ENCODE data around the gene DRICH1. TPM values are rescaled to one million over a fixed set of nuclear protein-coding genes. Genes with fewer than 3 reads are reported as not detected.

The DRICH1 gene
- polyA plus RNA-seq, 2 of the 4 experiments (the other 2 are of a cell fraction) = 0.58 to 0.85 TPM

DNA sequence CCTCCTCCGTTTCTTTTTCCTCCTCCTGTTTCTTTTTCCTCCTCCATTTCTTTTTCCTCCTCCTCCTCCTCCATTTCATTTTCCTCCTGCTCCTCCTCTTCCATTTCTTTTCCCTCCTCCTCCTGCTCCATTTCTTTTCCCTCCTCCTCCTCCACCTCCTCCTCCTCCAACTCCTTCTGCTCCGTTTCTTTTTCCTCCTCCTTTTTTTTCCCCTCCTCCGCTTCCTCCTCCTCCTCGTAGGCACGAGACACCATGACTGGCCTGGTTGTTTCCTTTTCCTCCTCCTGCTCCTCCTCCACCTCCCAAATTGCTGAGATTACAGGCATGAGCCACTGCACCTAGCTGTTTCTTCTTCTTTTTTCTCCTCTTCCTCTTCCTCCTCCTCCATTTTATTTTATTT lies 25.6 kb upstream of the DRICH1 start:
- H3K4me2 ChIP-seq = no peak overlapping the region
- DNase-seq (ENCODE audit: low read depth in 1 of 2, low spot score in 1 of 2) = no peak
- 71% methylated on average over 5 of the region's 5 CpGs for WGBS (ENCODE audit: missing lambda C conversion rate)
- FAIRE-seq = no peak
- H3K4me3 ChIP-seq = no peak overlapping the region
- TF ChIP-seq HMGXB4 (CRISPR knock-in tag; IDR thresholded peaks at IDR 0.05; ENCODE audit: borderline replicate concordance) (no peak), RCOR1 (IDR thresholded peaks at IDR 0.05; ENCODE audit: low read depth, low read length) (no peak), HEYL (CRISPR knock-in tag; IDR thresholded peaks at IDR 0.05) (no peak), TP53 (CRISPR knock-in tag; IDR thresholded peaks at IDR 0.05) (no peak), POLR2AphosphoS2 (conservative IDR thresholded peaks at IDR 0.05; ENCODE audit: low read length) (no peak), ZNF302 (CRISPR knock-in tag; IDR thresholded peaks at IDR 0.05) (no peak), RNF2 (IDR thresholded peaks at IDR 0.05; ENCODE audit: borderline replicate concordance, low read depth) (no peak), KDM5A (IDR thresholded peaks at IDR 0.05) (no peak), EHMT2 (IDR thresholded peaks at IDR 0.05; ENCODE audit: low read depth) (no peak), KDM1A (IDR thresholded peaks at IDR 0.05; ENCODE audit: low read depth) (no peak), SREBF2 (IDR thresholded peaks at IDR 0.05) (no peak), CBX8 (IDR thresholded peaks at IDR 0.05) (no peak)
- TF ChIP-seq, protein P1, sequence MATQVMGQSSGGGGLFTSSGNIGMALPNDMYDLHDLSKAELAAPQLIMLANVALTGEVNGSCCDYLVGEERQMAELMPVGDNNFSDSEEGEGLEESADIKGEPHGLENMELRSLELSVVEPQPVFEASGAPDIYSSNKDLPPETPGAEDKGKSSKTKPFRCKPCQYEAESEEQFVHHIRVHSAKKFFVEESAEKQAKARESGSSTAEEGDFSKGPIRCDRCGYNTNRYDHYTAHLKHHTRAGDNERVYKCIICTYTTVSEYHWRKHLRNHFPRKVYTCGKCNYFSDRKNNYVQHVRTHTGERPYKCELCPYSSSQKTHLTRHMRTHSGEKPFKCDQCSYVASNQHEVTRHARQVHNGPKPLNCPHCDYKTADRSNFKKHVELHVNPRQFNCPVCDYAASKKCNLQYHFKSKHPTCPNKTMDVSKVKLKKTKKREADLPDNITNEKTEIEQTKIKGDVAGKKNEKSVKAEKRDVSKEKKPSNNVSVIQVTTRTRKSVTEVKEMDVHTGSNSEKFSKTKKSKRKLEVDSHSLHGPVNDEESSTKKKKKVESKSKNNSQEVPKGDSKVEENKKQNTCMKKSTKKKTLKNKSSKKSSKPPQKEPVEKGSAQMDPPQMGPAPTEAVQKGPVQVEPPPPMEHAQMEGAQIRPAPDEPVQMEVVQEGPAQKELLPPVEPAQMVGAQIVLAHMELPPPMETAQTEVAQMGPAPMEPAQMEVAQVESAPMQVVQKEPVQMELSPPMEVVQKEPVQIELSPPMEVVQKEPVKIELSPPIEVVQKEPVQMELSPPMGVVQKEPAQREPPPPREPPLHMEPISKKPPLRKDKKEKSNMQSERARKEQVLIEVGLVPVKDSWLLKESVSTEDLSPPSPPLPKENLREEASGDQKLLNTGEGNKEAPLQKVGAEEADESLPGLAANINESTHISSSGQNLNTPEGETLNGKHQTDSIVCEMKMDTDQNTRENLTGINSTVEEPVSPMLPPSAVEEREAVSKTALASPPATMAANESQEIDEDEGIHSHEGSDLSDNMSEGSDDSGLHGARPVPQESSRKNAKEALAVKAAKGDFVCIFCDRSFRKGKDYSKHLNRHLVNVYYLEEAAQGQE (IDR thresholded peaks at IDR 0.05) = no peak
- TF ChIP-seq, protein P2, sequence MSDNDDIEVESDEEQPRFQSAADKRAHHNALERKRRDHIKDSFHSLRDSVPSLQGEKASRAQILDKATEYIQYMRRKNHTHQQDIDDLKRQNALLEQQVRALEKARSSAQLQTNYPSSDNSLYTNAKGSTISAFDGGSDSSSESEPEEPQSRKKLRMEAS (IDR thresholded peaks at IDR 0.05) = no peak
- H3K9me3 ChIP-seq = no peaks in the 10 kb centered on the region
- H3K27ac ChIP-seq = no peak overlapping the region
- no peaks in the 10 kb centered on the region for H3K4me1 ChIP-seq
- ChIA-PET CTCF (no interaction called here), POLR2A (no interaction called here)
- no peak for ATAC-seq

DNA sequence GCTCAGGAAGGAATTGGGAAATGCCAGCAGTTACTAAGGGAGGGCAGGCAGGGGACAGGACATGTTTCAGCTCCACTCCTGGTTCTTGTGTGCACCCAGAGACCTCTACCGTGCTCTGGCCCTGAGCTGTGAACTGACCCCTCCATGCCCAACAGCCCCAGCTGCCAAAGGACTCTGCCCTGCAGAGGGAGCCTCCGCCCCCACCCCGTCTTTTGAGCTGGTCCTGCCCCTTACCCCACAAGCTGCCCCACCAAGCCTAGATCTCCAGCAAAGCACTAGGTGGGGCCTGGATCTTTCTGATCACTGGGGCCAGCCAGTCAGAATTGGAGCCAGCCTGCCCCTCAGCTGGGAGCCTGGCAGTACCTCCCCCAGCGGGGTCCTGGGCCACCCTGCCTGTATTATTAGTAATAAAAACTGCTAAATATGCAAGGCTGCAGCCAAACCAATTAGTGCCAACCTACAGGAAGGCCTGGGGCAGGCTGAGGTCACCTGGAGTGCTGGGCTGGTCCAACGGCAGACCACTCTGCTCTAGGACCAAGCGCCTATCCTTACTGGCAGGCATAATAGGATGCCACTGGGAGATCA lies 23.9 kb upstream of the DRICH1 start:
- DNase-seq (ENCODE audit: low read depth in 1 of 2, low spot score in 1 of 2) (no peak), ATAC-seq (no peak), FAIRE-seq (no peak)
- Histone ChIP-seq H3K9me3 (no peaks in the 10 kb centered on the region), H3K4me1 (no peaks in the 10 kb centered on the region), H3K4me3 (no peak overlapping the region), H3K4me2 (no peak overlapping the region), H3K27ac (no peak overlapping the region)
- TF ChIP-seq BCL3 (IDR thresholded peaks at IDR 0.05) (no peak), POLR2AphosphoS2 (conservative IDR thresholded peaks at IDR 0.05; ENCODE audit: low read length) (no peak), RAD21 (conservative IDR thresholded peaks at IDR 0.05 in 1 of 2, IDR thresholded peaks at IDR 0.05 in 1 of 2) (no peak), ZNF302 (CRISPR knock-in tag; IDR thresholded peaks at IDR 0.05) (no peak), POLR2A (IDR thresholded peaks at IDR 0.05; ENCODE audit: low read length) (no peak), RCOR1 (IDR thresholded peaks at IDR 0.05; ENCODE audit: low read depth, low read length) (no peak), CBX2 (IDR thresholded peaks at IDR 0.05; ENCODE audit: borderline replicate concordance, low read depth) (no peak), RNF2 (IDR thresholded peaks at IDR 0.05; ENCODE audit: borderline replicate concordance, low read depth) (no peak), FOSL2 (IDR thresholded peaks at IDR 0.05) (no peak), FOSL2 (CRISPR knock-in tag; IDR thresholded peaks at IDR 0.05) (no peak), ATOH8 (CRISPR knock-in tag; IDR thresholded peaks at IDR 0.05; ENCODE audit: low read depth) (no peak), MAZ (IDR thresholded peaks at IDR 0.05; ENCODE audit: borderline replicate concordance, low read depth, low read length) (no peak), PBX3 (IDR thresholded peaks at IDR 0.05) (no peak), CTCF (IDR thresholded peaks at IDR 0.05) (no peak), HOXB13 (CRISPR knock-in tag; IDR thresholded peaks at IDR 0.05; ENCODE audit: low read depth) (no peak), ZC3H11A (IDR thresholded peaks at IDR 0.05) (no peak), KDM5A (IDR thresholded peaks at IDR 0.05) (no peak)
- 93% methylated on average over 4 of the region's 6 CpGs for WGBS (ENCODE audit: missing lambda C conversion rate)
- POLR2A ChIA-PET = no interaction called here
- CTCF ChIA-PET = no interaction called here
